Retinal pigment epithelial cell (primary cell): Measurements from ENCODE around the gene TSPAN15.

Experiments
- DNase-seq: peaks from one replicate; pipeline ENCODE4 v3.0.0-alpha.2; 2010; ENCODE audit warnings: low read depth
- H3K4me3 ChIP-seq: 2 replicates; pipeline ENCODE4 v1.5.1; 2011; ENCODE audit warnings: mild to moderate bottlenecking, low read length, control low read depth, moderate library complexity
- CTCF ChIP-seq: conservative IDR thresholded peaks from 2 replicates; pipeline ENCODE4 v1.5.1; 2011; ENCODE audit warnings: low read depth, low read length, control low read depth, inconsistent platforms

TSPAN15 gene

GRCh38 chr10:69435966-69436520 is 15.2 kb upstream of the TSPAN15 start:
- DNase-seq: no peak
- no peak for TF ChIP-seq CTCF
- H3K4me3 ChIP-seq: no peak overlapping the region

- DNase-seq: no peak
- no peak overlapping the region for H3K4me3 ChIP-seq
- no peak for TF ChIP-seq CTCF
Measured at GRCh38 chr10:69437321-69438259, 13.7 kb upstream of the TSPAN15 start.

- no peak overlapping the region for H3K4me3 ChIP-seq
- DNase-seq: no peak
- no peak for TF ChIP-seq CTCF
Measured at GRCh38 chr10:69438536-69439349, 12.5 kb upstream of the TSPAN15 start.

GRCh38 chr10:69439350-69439739 is 11.9 kb upstream of the TSPAN15 start:
- H3K4me3 ChIP-seq: no peak overlapping the region
- no peak for DNase-seq
- TF ChIP-seq CTCF: no peak

- DNase-seq: no peak
- TF ChIP-seq CTCF: no peak
- no peak overlapping the region for H3K4me3 ChIP-seq
Measured at GRCh38 chr10:69439813-69440506, 11.3 kb upstream of the TSPAN15 start.

GRCh38 chr10:69443354-69443753 is 7.9 kb upstream of the TSPAN15 start:
- no peak for TF ChIP-seq CTCF
- no peak for DNase-seq

More at GRCh38 chr10:69443354-69443753, 7.9 kb upstream of the TSPAN15 start:
- no peak overlapping the region for H3K4me3 ChIP-seq
